BE2C (cell line): Measurements from ENCODE around the gene DOK7.
A peak's percentile ranks its signal among the peaks of the same experiment; 100 is the strongest.

Experiments used
- DNase-seq: peaks from one replicate; pipeline ENCODE4 v3.0.0-alpha.2; 2020
- H3K27me3 ChIP-seq: fragments of 250-450 bp; sonication (Bioruptor Pico); 2 replicates; pipeline ENCODE4 v1.5.1; 2020; ENCODE audit warnings: mild to moderate bottlenecking
- H3K36me3 ChIP-seq: fragments of 250-450 bp; sonication (Bioruptor Pico); 2 replicates; pipeline ENCODE4 v1.5.1; 2020; ENCODE audit warnings: mild to moderate bottlenecking
- H3K4me1 ChIP-seq: fragments of 250-450 bp; sonication (Bioruptor Pico); 2 replicates; pipeline ENCODE4 v1.5.1; 2020
- H3K4me3 ChIP-seq: 2 replicates; pipeline ENCODE4 v1.5.1; 2011; ENCODE audit warnings: low read depth, low read length
- H3K9me3 ChIP-seq: fragments of 250-450 bp; sonication (Bioruptor Pico); 2 replicates; pipeline ENCODE4 v1.5.1; 2020
- TF ChIP-seq, protein P1 (sequence below): IDR thresholded peaks from 2 replicates; pipeline ENCODE4 v1.5.1; 2012; ENCODE audit warnings: mild to moderate bottlenecking, low read depth, low read length

The DOK7 gene

GRCh38 chr4:3440979-3441500, 22.1 kb upstream of the DOK7 start:
- Histone ChIP-seq H3K9me3 (no peaks in the 10 kb centered on the region), H3K36me3 (no peaks in the 10 kb centered on the region), H3K27me3 (no peaks in the 10 kb centered on the region), H3K4me1 (no peaks in the 10 kb centered on the region), H3K4me3 (no peak overlapping the region)
- TF ChIP-seq, protein P1, sequence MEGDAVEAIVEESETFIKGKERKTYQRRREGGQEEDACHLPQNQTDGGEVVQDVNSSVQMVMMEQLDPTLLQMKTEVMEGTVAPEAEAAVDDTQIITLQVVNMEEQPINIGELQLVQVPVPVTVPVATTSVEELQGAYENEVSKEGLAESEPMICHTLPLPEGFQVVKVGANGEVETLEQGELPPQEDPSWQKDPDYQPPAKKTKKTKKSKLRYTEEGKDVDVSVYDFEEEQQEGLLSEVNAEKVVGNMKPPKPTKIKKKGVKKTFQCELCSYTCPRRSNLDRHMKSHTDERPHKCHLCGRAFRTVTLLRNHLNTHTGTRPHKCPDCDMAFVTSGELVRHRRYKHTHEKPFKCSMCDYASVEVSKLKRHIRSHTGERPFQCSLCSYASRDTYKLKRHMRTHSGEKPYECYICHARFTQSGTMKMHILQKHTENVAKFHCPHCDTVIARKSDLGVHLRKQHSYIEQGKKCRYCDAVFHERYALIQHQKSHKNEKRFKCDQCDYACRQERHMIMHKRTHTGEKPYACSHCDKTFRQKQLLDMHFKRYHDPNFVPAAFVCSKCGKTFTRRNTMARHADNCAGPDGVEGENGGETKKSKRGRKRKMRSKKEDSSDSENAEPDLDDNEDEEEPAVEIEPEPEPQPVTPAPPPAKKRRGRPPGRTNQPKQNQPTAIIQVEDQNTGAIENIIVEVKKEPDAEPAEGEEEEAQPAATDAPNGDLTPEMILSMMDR, result no peak
- DNase-seq, result no peak

- no peaks in the 10 kb centered on the region for H3K27me3 ChIP-seq
- no peak within 1 kb of the TSS for H3K4me3 ChIP-seq
- no peak for DNase-seq
- no peaks in the 10 kb centered on the region for H3K36me3 ChIP-seq
- H3K9me3 ChIP-seq, result no peaks in the 10 kb centered on the region
- H3K4me1 ChIP-seq, result no peaks in the 10 kb centered on the region
- TF ChIP-seq, protein P1, result no peak
Measured at GRCh38 chr4:3441501-3442459, 21.3 kb upstream of the DOK7 start, which contains the start of gene HGFAC. Gene HGFAC (plus strand): TSS chr4:3441968. CDS start chr4:3442002, 34 bp downstream.

- H3K4me3 ChIP-seq, result no peak overlapping the region
- no peak for DNase-seq
Measured at GRCh38 chr4:3442460-3442958, 20.6 kb upstream of the DOK7 start.

GRCh38 chr4:3442959-3443749, 20.0 kb upstream of the DOK7 start:
- H3K36me3 ChIP-seq, result no peaks in the 10 kb centered on the region
- no peaks in the 10 kb centered on the region for H3K4me1 ChIP-seq
- H3K4me3 ChIP-seq, result no peak overlapping the region
- DNase-seq, result peak; percentile 74
- no peaks in the 10 kb centered on the region for H3K9me3 ChIP-seq
- TF ChIP-seq, protein P1, result peak; percentile 80
- no peaks in the 10 kb centered on the region for H3K27me3 ChIP-seq

More at GRCh38 chr4:3442460-3442958, 20.6 kb upstream of the DOK7 start:
- H3K27me3 ChIP-seq, result no peaks in the 10 kb centered on the region
- H3K36me3 ChIP-seq, result no peaks in the 10 kb centered on the region
- H3K4me1 ChIP-seq, result no peaks in the 10 kb centered on the region
- H3K9me3 ChIP-seq, result no peaks in the 10 kb centered on the region
- TF ChIP-seq, protein P1, result no peak

DNA sequence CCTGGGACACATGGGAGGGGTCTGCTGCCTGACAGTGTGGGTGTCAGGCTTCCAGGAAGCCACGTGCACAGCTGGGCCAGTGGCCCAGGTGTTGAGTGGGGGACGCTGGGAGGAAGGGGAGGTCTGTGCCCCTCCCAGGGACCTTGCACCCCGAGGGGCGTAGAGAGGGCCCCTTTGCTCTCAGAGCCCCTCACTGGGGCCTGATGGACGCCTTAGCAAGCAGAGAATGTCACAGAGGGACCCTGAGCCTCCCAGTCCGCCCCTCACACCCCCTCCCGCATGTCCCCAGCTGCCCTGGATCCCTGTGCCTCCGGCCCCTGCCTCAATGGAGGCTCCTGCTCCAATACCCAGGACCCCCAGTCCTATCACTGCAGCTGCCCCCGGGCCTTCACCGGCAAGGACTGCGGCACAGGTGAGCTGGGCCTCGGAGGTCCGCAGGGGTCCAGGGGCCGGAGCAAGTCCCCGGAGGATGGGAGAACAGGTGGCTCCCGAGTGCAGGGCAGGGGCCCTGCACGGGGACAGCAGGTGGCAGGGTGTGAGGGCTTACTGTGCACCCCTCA, 19.3 kb upstream of the DOK7 start:
- no peak for DNase-seq
- Histone ChIP-seq H3K9me3 (no peaks in the 10 kb centered on the region), H3K27me3 (no peaks in the 10 kb centered on the region), H3K36me3 (no peaks in the 10 kb centered on the region), H3K4me1 (no peaks in the 10 kb centered on the region), H3K4me3 (no peak overlapping the region)
- TF ChIP-seq, protein P1, result no peak
